ENCODE data around the gene MBNL2.

GRCh38 chr13:97282705-97283104, 60.6 kb downstream of the MBNL2 start:
- TF ChIP-seq ATF1 (CRISPR knock-in tag; IDR thresholded peaks at IDR 0.05) (no peak), CTCF (IDR thresholded peaks at IDR 0.05) (no peak), SP1 (CRISPR knock-in tag; conservative IDR thresholded peaks at IDR 0.05) (no peak), MAX (CRISPR knock-in tag; IDR thresholded peaks at IDR 0.05) (no peak), ATF3 (CRISPR knock-in tag; conservative IDR thresholded peaks at IDR 0.05) (no peak), IRF1 (CRISPR knock-in tag; IDR thresholded peaks at IDR 0.05) (no peak), FOXK1 (CRISPR knock-in tag; IDR thresholded peaks at IDR 0.05) (no peak), RELA (CRISPR knock-in tag; IDR thresholded peaks at IDR 0.05; ENCODE audit: borderline replicate concordance) (no peak), NFE2L1 (CRISPR knock-in tag; IDR thresholded peaks at IDR 0.05) (no peak), IRF2 (CRISPR knock-in tag; IDR thresholded peaks at IDR 0.05; ENCODE audit: borderline replicate concordance, low read depth) (no peak), JUN (CRISPR knock-in tag; IDR thresholded peaks at IDR 0.05) (no peak), ZNF138 (CRISPR knock-in tag; conservative IDR thresholded peaks at IDR 0.05) (no peak), TP53 (CRISPR knock-in tag; IDR thresholded peaks at IDR 0.05) (no peak)
